HL-60 (cell line): ENCODE results near the gene EIF4A2.

Experiments
- DNase-seq, 2 experiments: peaks; one replicate each; pipeline ENCODE4 v3.0.0-alpha.2; 2010 to 2020; ENCODE audit warnings: low read depth in 1 of 2, low spot score in 1 of 2
- H3K27ac ChIP-seq: fragments of 250-450 bp; sonication (Bioruptor Pico); replicated peaks from 2 replicates; pipeline ENCODE4 v1.5.1; 2020; ENCODE audit warnings: mild to moderate bottlenecking, moderate library complexity
- H3K27me3 ChIP-seq: fragments of 250-450 bp; sonication (Bioruptor Pico); 2 replicates; pipeline ENCODE4 v1.5.1; 2021; ENCODE audit warnings: mild to moderate bottlenecking, moderate library complexity; ENCODE audit not compliant: insufficient read depth, poor library complexity, severe bottlenecking
- H3K4me3 ChIP-seq: replicated peaks from 2 replicates; pipeline ENCODE4 v1.5.1; 2011; ENCODE audit warnings: mild to moderate bottlenecking, control low read depth, low read length; ENCODE audit not compliant: insufficient read depth
- GABPA ChIP-seq: IDR thresholded peaks from 2 replicates; pipeline ENCODE4 v1.6.1; 2012; ENCODE audit warnings: low read depth
- POLR2AphosphoS5 ChIP-seq: IDR thresholded peaks from 2 replicates; pipeline ENCODE4 v1.6.1; 2012; ENCODE audit warnings: low read depth
- REST ChIP-seq: IDR thresholded peaks from 2 replicates; pipeline ENCODE4 v1.6.1; 2012; ENCODE audit warnings: low read depth; ENCODE audit not compliant: insufficient replicate concordance
- SPI1 ChIP-seq: IDR thresholded peaks from 2 replicates; pipeline ENCODE4 v1.6.1; 2012; ENCODE audit warnings: low read depth, mild to moderate bottlenecking, borderline replicate concordance
- TF ChIP-seq, protein P1 (sequence below): IDR thresholded peaks from one replicate; pipeline ENCODE4 v1.5.1; 2011; ENCODE audit warnings: low read length, control low read depth, inconsistent platforms; ENCODE audit not compliant: insufficient read depth

The EIF4A2 gene

DNA sequence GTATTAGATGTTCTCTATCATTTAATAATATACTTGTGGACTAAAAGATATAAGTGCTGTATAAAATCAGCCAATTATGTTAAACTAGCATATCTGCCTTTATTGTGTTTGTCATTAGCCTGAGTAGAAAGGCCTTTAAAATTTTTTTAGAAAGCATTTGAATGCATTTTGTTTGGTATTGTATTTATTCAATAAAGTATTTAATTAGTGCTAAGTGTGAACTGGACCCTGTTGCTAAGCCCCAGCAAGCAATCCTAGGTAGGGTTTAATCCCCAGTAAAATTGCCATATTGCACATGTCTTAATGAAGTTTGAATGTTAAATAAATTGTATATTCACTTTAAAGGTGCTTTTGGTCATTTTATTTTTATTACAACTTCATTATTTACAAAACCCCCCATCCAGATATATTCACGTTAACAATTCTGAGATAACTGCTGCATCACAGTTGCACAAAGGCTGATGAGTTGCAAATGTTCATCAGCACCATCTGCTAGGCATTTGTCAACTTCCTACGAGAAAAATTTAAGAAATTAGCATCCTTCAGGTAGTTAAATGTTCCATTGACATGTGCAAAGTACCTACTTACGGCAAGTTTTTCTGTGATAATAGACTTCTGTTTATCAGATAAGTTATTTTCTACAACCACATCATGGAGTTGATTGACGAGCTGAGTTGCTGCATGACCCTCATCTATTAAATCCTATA, 6.3 kb downstream of the EIF4A2 start:
- H3K27ac ChIP-seq, result no peak overlapping the region
- H3K4me3 ChIP-seq, result no peak overlapping the region
- TF ChIP-seq REST (no peak), GABPA (no peak)
- TF ChIP-seq, protein P1, sequence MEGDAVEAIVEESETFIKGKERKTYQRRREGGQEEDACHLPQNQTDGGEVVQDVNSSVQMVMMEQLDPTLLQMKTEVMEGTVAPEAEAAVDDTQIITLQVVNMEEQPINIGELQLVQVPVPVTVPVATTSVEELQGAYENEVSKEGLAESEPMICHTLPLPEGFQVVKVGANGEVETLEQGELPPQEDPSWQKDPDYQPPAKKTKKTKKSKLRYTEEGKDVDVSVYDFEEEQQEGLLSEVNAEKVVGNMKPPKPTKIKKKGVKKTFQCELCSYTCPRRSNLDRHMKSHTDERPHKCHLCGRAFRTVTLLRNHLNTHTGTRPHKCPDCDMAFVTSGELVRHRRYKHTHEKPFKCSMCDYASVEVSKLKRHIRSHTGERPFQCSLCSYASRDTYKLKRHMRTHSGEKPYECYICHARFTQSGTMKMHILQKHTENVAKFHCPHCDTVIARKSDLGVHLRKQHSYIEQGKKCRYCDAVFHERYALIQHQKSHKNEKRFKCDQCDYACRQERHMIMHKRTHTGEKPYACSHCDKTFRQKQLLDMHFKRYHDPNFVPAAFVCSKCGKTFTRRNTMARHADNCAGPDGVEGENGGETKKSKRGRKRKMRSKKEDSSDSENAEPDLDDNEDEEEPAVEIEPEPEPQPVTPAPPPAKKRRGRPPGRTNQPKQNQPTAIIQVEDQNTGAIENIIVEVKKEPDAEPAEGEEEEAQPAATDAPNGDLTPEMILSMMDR, result no peak
- no peak for DNase-seq
- H3K27me3 ChIP-seq, result no peaks in the 10 kb centered on the region

DNA sequence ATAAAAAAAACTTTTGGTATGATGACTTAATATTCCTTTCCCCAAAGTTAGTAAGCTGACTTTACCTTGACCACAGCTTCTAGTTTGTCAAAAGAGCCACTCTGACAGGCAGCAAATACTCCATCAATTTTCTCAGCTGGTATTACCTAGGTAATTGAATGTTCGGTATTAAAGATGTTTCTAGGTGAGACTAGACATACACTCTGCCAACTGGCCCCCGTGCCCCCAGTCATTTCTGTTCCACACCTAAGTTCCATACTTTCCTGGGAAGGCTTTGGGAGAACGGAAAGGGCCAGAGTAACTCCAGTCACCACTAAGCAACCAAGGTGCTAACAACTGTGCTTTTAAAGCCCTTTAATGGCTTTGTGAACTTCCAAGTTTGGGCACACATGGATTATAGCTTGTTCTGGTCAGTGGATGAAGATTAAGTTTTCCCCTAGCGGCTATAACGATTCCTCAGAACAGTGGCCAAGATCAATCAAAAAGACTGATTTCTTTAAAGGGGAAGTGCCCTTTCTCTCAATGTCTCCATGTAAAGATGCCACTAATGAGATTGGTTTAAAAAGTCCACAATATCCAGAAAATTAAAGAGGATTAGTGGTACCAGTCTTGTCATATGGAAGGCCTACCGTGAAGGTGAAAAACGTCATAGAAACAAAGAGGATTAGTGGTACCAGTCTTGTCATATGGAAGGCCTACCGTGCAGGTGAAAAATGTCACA, 7.0 kb downstream of the EIF4A2 start:
- Histone ChIP-seq H3K4me3 (no peak overlapping the region), H3K27ac (0 out of 2 replicates have a peak overlapping the region, but pooled peaks have one; percentile 2), H3K27me3 (no peaks in the 10 kb centered on the region)
- DNase-seq, result peak in 1 of 2 experiments; percentile 34
- TF ChIP-seq REST, result no peak
- peak; percentile 87 for TF ChIP-seq SPI1
- TF ChIP-seq POLR2AphosphoS5, result peak; percentile 94

DNA sequence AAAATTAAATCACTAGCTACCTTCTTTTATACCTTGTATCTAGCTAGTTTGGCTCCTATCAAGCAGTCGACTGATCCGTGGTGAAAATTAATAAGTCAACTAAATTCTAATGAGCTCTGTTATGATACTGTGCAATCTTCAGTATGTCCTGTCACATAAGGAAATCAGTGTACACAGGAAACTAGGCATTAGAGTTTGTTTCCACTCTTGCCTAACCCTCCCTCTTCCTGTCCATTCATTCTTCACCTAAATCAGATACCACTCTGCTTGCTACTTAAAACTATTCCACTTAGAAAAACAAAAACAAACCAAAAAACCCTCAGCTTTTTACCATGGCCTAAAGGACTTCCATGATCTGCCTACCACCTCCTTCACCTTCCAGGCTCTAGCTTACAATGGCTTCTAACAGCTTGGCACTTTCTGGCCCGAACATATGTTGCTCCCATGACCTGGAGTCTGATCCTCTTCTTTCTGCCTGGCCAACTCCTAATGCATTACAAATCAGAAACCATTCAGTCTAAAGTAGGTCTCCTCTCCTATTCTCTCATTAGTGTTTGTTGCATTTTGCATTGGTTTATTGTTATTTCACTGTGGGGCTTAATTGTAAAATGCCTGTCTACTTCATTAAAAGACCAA, 15.0 kb downstream of the EIF4A2 start:
- Histone ChIP-seq H3K27ac (no peak overlapping the region), H3K27me3 (no peaks in the 10 kb centered on the region), H3K4me3 (no peak overlapping the region)
- TF ChIP-seq POLR2AphosphoS5, result no peak
- TF ChIP-seq, protein P1, result no peak
- TF ChIP-seq SPI1, result no peak
- no peak for TF ChIP-seq REST
- no peak for TF ChIP-seq GABPA
- DNase-seq, result no peak
